Fibroblast of skin of back (primary cell): Measurements from ENCODE around the gene DLK1.
A peak's percentile ranks its signal among the peaks of the same experiment; 100 is the strongest.

ENCODE experiments used
- DNase-seq: peaks from one replicate; pipeline ENCODE4 v3.0.0-alpha.2; 2013

Gene DLK1

GRCh38 chr14:100762901-100763300 lies 36.2 kb downstream of the DLK1 start:
- DNase-seq, result peak; percentile 21

DNA sequence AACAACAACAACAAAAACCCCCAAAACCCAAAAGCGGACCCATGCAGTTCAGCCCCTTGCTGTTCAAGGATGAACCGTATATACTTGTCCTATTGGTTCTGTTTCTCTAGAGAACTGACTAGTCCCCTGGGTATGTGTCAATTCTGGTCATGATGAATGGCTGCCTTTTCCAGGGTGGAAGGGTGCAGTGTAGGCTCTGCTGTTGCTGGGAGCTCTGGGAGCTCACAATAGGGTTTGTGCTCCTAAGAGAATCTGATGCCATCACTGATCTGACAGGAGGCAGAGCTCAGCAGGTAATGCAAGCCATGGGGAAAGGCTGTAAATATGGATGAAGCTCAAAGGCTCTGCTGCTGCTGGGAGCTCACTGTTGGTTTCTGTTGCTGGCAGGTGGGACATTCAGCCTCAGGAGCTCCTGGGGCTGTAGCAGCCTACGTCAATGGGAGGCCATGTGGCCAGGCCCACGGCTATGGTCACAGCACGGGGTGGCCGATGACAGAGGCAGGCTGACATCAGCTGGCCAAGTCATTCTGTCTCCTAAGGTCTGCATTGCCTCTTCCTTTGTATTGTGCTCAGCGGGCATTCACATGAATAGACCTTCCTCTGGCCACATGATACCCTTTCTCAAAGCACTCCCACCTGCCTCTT lies 37.9 kb downstream of the DLK1 start:
- no peak for DNase-seq

GRCh38 chr14:100765296-100765695 lies 38.6 kb downstream of the DLK1 start:
- no peak for DNase-seq

DNA sequence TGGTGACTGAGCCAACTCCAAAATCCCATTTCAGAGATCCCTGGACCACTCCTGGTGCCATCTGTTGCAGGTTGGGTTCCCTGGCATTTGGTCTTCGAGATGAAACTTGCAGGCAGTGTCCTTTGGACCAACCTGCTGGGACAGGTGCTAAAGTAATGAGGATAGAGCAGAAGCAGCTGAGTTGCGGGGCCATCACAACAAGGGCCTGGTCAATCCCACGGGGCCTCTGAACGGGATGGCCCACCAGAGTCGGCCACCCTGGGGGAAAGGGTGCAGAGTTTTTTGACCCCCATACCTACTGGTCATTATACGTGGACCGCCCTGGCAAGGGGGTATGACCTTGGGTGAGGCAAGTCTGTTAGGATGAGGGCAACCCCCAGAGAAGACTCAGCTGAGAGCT lies 39.3 kb downstream of the DLK1 start:
- DNase-seq, result no peak

DNA sequence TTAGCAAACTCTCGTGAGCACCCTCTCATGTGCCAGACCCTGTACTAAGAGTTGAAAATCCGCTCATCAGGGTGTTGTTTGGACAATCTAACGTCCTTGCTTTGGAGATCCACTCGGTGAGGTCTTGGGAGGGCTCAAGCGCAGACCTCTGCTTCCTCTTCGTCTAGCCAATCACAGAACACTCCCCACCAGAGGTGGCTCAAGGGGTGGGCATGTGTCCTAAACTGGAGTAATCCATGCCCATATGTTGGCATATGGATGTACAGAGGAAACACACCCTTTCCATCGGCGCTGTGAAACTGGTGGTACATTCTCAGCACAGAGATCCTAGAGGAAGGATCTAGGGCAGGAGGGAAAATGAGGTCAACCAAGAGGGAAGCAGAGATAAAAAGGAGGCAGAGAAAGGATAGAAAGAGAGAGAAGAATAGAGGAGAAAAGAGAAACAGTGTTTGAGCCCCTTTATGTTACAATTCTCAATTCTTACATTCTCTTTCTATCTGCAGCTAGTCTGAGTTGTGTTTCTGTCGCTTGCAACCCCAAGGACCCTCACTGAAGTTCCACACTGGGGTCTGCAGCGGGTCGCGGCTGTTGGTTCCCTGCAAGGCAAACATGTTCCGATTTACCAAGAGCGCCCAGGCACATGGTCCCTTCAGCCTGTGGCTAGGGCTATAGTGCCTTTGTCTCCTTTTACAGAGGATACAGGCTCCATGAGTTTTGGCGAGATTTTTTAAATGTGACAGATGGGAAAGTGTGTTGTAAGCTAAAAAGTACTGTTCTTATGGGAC lies 40.5 kb downstream of the DLK1 start:
- DNase-seq, result no peak

DNA sequence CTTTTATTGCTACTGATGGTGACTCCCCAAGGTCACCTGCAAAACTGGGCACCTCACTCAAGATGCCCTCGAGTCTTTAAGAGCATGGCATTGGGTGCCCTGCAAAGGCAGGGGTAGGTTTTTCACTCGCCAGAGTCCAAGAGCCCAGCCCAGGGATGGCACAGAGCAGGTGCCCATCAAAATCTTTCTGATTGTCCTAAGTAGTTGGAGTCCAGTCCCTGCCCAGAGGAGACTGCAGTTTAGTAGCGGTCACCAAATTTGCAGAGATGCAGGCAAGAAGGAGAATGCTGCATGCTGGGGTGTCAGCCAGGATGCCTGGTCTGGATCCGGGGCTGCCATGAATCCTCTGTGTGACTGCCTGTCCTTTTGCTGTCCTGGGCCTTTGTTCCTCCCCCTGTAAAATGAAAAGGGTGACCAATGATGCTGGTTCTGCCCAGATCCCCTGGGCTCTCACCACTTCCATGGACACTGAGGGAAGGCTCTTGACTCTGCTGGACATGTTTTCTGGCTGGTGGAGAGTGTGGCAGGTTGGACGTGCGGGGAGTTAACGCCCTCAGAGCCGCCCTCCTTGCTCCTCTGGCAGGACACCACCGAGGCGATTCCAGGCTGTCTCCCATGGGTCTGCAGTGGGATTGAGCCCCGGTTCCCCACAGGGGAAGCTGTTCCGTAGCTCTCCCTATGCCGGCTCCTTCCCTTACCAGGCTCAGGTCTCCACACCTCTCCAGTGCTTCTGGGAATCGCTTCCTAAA lies 41.3 kb downstream of the DLK1 start:
- DNase-seq, result no peak

- no peak for DNase-seq
Observed at GRCh38 chr14:100769035-100769939, 42.6 kb downstream of the DLK1 start.

- DNase-seq, result no peak
Observed at GRCh38 chr14:100770046-100770445, 43.4 kb downstream of the DLK1 start.

DNA sequence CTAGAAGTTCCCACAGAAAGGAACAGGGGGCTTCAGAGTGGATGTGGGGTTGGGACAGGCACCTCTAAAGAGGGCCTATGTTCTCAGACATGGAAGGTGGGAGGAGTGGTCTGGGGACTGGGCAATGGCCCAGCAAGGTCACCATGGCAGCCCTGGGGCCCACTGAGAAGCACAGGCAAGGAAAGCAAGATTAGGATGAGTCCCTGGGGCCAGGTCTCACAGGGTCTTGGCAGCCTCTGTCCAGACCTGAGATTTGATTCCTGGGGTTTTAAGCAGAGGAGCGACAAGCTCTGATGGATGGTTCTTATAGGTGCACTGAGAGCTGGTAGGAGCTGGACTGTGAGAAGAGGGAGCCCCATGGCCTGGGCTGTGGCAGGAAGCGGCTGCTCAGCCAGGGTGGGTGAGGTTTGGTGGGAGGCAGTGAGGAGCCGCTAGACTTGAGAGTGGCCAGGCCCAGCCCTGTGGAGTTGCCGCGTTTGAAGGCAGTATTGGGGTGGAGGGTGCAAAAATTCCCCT lies 44.0 kb downstream of the DLK1 start:
- no peak for DNase-seq

DNA sequence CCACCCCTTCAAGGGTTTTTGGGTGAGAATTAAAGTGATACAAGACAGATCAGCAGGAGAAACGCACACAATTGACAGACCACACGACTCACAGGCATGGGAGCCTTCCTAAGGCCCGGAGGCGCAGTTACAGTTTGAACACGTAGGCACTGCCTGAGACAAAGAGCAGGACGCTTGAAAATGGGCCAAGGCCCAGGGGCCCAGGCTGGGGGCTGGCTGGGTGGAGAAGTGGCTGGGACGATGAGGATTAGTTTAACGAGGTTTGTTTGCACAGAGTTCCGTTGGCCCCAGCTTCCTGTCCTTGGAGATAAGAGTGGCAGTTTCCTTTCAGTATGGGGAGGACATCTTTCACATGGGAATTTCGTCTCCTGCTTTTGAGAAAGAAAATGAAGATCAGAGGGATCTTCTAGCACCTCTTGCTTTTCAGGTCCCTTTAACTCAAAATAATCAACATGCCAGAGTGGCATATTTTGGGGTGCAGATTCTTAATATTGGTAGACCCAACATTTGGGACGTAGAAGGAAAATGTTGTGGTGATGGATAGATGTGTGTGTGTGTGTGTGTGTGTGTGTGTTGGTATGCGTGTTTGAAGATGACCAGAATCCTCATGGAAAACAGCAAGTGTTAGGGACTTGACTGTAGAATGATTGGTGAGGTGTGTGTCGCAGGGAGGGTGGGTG lies 44.6 kb downstream of the DLK1 start:
- DNase-seq, result no peak

DNA sequence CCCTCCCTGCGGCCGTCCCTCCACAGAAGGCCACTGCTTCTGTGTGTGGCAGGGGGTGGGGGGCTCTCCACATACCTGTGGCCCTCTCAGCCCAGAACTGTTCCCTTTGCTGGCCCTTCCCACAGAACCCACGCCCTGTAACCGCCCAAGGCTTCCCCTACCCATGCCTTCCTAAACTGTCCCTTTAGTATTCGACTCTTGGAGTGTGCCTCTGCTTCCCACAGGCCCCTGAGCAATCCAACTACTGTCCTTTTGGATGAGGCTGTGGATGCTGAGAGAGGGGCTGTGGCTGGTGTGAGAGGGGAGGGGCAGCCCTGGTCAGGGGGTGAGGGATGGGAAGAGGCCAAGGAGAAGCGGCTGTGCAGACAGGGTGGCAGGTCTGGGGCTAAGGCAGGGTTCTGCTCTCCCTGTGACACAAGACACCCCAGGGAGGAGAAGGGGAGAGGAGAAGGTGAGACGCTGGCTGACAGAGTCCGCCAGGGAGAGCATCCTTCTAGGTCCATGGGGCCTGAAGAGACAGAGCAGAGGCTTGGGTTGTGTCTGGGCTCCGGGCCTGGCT lies 46.0 kb downstream of the DLK1 start:
- DNase-seq, result no peak

- no peak for DNase-seq
Observed at GRCh38 chr14:100773331-100774163, 46.9 kb downstream of the DLK1 start.

DNA sequence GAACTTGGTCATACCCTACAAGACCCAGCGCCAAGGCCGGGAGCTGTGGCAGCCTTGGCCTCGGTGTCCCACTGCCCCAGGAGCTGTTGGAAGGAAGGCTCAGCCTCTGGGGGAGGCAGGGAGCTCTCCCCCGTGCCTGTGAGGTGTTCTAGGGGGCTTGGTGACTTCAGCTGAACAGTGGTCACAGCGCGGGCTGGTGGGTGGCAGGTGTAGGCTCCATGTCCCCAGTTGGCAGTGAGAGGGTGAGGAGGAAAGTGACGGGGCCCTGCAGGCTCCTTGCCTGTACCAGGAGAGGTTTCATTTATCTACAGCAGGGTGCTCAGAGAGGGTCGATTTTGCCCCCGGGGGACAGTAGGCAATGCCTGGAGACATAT lies 47.5 kb downstream of the DLK1 start:
- DNase-seq, result no peak

GRCh38 chr14:100775351-100775830 lies 48.7 kb downstream of the DLK1 start:
- DNase-seq, result no peak

DNA sequence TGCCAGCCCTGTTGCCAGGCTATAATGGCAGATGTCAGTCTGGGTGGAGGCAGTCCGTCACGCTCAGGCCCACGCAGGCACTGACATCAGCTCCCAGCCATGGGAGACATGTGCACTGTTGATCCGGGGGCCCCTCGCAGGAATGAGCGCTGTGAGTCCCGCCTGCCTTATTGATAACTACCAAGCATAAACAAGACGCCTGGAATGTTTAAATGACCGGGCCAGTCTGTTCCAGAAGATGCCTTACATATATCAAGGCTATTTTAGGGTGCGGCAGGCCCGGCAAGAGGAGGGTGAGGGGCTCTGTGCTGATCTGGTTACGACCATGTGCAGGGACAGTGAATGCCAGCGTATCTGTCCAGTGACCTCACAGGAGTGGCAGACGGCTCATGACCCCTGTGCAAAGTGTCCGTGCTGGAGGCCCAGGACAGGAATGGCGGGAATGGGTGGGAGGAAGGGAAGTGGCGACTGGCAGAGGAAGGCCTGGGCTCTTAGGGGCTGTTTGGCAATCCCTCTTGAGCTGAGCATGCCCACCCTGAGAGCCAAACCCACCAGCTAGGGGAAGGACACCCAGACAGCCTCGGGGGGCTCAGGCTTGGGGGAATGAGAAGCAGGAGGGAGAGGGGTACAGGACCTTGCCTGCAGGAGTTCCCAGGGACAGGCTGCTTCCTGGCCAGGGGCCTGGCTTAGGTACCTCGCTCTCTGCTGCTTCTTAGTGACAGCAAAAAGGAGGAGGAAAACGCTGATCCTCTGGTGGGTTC lies 49.3 kb downstream of the DLK1 start:
- no peak for DNase-seq

GRCh38 chr14:100776681-100777365 lies 50.1 kb downstream of the DLK1 start:
- no peak for DNase-seq

DNA sequence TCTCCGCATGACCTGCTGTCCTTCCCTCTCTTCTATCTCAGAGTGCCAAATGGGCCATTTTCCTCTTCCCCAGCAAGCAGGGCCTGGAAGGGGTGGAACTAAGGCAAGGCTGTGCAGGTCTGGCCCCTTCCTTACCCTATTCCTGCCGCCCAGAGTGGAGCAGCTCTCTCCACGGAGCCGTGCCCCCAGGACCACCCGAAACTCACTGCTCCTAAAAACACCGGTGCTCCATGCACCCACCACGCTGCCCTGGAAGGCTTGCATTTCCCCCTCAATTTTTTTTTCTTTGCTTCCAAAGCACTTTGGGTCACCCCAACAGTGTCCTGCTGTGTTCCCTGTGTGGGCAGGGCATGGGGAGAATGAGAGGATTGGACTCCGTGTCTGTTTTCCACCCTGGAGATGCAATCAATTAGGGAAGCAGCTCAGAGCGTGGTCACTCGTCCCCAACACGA lies 50.7 kb downstream of the DLK1 start:
- DNase-seq, result no peak

- no peak for DNase-seq
Observed at GRCh38 chr14:100777818-100778525, 51.3 kb downstream of the DLK1 start.
